ENCODE results near the gene PSMA7.

Gene PSMA7

GRCh38 chr20:62143081-62143956 lies at the start of gene PSMA7, which contains the start of gene SS18L1:
PSMA7 (minus strand) TSS chr20:62143394; CDS start chr20:62143303, 91 bp downstream.
SS18L1 (plus strand) TSS chr20:62143769; CDS start chr20:62143821, 52 bp downstream.
- peak; percentile 41 to 90 (median 78) for DNase-seq

DNA sequence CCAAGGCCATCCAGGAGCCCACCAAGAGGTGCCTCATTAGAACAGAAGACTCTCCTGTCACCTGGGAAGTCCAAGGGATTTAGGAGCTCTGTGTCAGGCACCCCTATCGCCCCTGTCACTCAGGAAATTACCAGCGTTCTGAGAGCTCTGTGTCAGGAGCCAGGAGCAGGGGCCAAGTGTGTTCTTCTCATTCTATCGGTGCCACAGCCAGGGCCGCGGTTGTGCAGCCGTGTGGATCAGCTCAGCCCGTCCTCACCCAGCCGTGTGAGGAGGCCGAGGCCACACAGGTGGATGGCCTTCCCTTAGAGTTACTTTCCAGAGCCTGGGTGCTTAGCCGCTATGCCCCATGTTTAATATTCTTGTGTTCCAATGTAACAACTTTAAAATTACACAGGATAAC lies 49.4 kb upstream of the PSMA7 start:
- DNase-seq = peak in 1 of 14 donors; percentile 20

DNA sequence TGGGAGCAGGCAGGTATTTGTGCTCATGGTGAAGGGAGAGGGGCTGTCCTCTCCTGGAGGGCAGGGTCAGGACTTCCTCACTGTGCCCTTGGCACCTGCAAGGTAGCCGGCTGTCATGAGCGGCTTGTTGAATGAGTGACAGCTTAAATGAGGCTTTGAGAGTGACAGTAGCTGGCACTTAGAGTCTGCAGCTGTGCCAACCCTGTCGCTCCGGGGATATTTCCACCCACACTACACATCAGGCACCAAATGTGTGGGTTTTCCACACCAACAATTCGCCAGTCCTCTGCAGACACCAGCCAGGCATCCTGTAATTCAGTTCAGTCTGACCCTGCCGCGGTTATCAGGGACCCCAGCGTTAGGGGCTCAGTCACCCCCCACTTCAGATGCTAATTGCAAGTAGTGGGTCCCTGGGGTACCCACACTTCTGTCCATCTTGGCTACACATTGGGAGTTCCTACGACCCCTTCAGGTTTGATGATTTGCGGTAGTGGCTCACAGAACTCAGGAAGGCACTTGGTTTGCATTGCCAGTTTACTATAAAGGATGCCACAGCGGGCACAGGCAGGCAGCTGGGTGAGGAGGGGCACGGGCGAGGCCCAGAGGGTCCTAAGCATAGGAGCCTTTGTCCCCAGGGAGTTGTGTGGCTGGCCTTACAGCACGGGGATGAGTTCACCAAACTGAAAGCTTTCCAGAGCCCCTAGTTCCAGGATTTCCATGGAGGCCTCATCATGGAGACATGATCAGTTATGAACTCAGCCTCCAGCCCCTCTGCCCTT lies 48.8 kb upstream of the PSMA7 start:
- DNase-seq = no peak

- no peak for DNase-seq
Measured at GRCh38 chr20:62190639-62191411, 47.6 kb upstream of the PSMA7 start.

DNA sequence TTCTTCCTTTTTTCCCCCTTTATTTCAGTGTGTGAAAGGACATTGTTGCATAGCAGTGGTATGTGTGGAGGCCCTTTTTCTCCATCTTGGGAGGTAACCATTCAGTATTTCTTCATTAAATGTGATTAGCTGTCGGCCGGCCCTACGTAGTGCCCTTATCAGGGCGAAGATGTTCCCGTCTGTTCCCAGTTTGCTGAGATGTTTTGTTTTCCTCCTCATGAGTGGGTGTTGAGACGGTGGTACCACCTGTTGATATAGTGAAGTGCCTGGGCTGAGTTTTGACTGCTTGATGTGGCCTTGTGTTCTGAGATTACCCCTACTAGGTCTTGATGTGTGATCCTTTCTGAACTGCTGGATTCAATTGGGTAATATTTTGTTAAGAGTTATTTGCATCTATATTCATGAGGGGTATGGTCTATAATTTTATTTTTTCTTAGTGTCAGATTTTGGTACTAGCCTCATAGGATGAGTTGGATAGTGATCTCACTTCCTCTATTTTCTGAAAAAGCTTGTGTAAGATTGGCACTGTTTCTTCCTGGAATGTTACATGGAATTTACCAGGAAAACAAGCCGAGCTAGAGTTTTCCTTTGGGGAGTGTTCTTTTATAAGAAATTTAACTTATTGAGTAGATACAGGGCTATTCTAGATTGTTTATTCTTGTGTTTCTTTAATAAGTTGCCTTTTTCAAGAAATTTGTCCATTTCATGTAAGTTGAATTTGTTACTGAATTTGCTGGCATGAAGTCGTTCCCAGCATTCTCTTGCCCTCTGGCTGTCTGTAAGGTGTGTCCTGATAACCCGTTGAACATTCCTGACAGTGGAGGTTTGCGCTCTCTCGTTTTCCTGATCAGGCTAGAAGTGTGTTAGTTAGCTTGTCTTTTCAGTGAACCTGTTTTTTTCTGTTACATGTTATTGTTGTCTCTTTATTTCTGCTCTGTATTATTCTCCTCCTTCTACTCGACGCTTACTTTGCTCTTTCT lies 44.0 kb upstream of the PSMA7 start:
- no peak for DNase-seq

DNA sequence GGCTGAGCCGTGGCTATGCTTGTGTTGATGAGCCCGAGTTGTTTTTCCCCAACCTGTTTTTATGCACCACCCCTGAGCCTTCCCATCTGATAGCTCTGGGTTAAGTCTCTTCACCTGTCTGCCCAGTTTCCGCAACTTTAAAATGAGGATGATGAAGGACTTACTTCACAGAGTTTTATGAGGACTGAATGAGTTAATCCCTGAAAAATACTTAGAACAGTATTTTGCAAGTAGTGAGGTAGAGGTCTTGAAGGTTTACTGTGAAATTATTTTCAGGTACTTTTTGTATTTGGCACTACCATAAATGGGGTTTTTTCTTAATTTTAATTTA lies 42.9 kb upstream of the PSMA7 start:
- DNase-seq = no peak

GRCh38 chr20:62183426-62184142 lies 40.4 kb upstream of the PSMA7 start:
- no peak for DNase-seq

- peak; percentile 54 to 96 (median 88) for DNase-seq
Measured at GRCh38 chr20:62182469-62183425, 39.6 kb upstream of the PSMA7 start, which contains the start of gene MTG2. MTG2 (plus strand) TSS chr20:62183028; CDS start chr20:62193421, 10,393 bp downstream.

GRCh38 chr20:62181808-62182207 lies 38.6 kb upstream of the PSMA7 start:
- DNase-seq = no peak

- DNase-seq = no peak
Measured at GRCh38 chr20:62179162-62179504, 35.9 kb upstream of the PSMA7 start.

DNA sequence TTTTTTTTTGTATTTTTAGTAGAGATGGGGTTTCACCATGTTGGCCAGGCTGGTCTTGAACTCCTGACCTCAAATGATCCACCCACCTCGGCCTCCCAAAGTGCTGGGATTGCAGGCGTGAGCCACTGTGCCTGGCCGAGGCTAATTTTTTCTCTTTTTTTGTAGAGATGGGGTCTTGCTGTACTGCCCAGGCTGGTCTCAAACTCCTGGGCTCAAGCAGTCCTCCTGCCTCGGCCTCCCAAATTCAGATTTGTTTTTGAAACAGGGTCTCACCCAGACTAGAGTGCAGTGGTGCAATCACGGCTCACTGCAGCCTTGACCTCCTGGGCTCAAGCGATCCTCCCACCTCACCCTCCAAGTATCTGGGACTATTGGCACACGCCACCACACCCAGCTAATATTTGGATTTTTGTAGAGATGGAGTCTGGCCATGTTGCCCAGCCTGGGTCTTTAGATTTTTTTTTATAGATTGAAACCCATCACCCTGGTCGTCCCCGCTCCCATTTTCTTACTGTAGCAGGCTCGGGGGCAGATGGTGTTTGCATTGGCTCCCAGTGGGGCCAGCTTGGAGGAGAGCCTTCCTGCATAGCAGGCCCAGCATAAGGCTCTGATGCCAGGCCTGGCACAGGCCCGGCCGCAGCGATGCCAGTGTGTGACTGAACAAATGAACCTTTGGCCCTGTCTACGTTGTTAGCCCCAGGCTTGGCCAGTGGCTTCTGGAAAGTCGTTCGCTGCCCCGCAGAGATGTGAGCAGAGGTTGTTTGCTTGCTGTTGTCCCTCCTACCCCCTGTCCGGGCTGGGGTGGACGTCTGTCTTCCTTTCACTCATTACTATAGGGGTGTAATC lies 35.3 kb upstream of the PSMA7 start:
- peak in 2 of 14 donors; percentile 29 to 91 for DNase-seq

GRCh38 chr20:62177307-62177706 lies 34.1 kb upstream of the PSMA7 start:
- no peak for DNase-seq

DNA sequence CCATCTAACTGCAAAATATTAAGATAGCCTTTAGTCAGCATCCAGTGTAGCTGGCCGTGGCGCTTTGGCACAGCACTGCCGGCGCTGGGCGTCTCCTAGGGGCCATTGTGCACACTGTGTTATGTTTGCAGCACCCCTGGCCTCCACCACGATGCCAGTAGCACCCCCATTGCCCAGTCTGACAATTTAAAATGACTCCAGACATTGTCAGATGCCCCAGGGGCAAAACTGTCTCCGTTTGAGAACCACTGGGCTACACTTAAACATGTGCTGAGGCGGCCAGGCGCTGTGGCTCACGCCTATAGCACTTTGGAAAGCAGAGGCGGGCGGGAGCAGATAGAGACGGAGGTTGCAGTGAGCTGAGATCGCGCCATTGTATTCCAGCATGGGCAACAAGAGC lies 33.7 kb upstream of the PSMA7 start:
- no peak for DNase-seq

- DNase-seq = no peak
Measured at GRCh38 chr20:62175711-62176110, 32.5 kb upstream of the PSMA7 start.

DNA sequence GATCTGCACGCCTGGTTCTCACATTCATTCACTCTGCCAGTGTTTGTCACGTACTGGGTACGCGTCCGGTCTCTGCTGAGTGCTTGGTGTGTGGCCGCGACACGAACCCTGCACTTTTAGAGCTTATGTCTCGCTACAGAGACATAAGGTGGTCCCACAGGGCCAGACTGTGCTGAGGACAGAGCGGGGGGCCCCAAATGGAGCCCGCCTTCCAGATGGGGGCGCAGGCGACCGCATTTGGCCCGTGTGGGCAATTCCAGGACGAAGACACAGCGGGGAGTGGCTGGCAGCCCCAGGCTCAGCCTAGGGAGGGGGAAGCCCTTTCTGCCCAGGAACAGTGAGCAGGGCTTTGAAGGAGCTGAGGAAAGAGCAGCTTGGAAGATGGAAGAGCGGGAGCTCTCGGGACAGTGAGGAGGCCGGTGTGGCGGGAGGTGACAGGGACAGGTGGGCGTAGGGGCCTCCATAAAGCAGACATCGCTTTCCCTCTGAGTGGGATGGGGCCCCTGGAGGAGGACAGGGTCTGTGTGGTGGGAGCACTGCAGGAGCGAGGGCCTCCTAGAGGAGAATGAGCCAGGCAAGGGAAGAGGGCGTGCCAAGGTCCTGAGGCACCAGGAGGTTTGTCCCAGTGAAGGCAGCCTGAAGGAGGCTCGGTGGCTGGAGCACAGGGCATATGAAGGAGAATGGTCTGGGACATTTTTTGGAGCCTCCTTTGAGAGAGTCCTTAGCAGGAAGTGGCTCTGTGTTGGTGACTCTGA lies 31.9 kb upstream of the PSMA7 start:
- no peak for DNase-seq

DNA sequence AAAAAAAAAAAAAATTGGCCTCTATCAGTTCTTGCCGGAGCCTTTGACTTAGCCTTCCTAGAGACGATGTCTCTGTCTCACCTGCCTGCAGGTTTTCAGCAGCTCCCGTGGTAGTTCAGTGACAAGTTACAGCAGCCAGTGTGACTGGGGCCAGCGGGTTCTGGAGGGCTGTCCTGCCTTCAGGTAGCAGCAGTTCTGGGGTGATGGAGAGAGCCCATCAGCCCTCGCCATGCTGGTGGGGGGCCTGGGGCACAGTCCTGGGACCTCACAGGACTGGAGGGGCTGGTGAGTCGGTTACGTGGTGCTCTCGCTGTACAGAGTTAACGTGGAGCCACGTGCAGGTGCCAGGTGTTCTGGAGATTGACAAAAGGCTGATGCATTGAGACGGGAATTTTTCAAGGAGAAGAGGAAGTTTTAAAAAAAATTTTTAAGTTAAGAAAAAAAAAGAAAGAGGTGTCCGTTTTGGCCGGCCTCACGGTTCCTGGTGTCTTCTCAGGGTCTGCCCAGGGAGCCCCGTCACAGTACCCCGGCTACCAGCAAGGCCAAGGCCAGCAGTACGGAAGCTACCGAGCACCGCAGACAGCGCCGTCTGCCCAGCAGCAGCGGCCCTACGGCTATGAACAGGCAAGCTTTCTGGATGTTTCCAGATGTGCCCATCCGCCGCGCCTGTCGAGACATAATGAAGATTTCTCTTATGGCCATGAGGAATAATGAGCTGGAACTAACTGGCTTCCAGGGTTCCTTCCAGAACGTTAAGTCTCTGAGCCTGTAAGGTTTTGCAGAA lies 31.0 kb upstream of the PSMA7 start:
- DNase-seq = no peak

DNA sequence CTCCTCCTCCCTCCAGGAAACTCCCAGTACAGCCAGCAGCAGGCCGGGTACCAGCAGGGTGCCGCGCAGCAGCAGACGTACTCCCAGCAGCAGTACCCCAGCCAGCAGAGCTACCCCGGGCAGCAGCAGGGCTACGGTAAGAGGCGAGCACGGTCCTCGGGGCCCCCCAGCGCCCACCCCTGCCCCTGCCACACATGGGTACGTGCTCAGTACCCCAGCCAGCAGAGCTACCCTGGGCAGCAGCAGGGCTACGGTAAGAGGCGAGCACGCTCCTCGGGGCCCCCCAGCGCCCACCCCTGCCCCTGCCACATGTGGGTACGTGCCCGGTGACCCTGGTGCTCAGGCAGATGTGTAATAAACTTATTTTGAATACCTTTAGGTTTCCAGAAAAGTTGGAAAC lies 29.5 kb upstream of the PSMA7 start:
- DNase-seq = no peak
